HepG2 (cell line): ENCODE measurements around the gene RNU1-2. TPM values are rescaled to one million over a fixed set of nuclear protein-coding genes. Genes with fewer than 3 reads are reported as not detected.

ENCODE experiments used
- microRNA-seq: library from miRNA; unstranded; fragments of <30 nt; microRNA quantifications from one replicate; pipeline ENCODE4, GENCODE V29; 2020
- polyA plus RNA-seq, 8 experiments: library from polyadenylated mRNA; depleted of rRNA in 3 of 8; stranded (reverse) in 7 of 8; unstranded in 1 of 8; fragments of >200 nt; fragmentation: Illumina TruSeq in 4 of 8; extraction: Trizol in 4 of 8; gene quantifications; 2 replicates each; pipeline versions ENCODE4 v1.2.1 to v1.2.3, GENCODE V29; 2011 to 2016; ENCODE audit warnings: low read depth in 4 of 8, missing spikeins in 1 of 8, mixed read lengths in 1 of 8; ENCODE audit not compliant: insufficient read depth in 1 of 8
- small RNA-seq, 3 experiments: library from RNA; depleted of rRNA; stranded (forward); fragments of <200 nt; gene quantifications; one replicate each; pipeline ENCODE3, GENCODE V24; 2012; ENCODE audit warnings: low read depth in 2 of 3, low replicate concordance in 1 of 3; ENCODE audit not compliant: insufficient read length in 3 of 3, insufficient read depth in 2 of 3
- total RNA-seq, 5 experiments: library from RNA; depleted of rRNA; stranded (reverse); fragments of >200 nt; fragmentation: Illumina TruSeq; extraction: Trizol; gene quantifications; 2 replicates each; pipeline ENCODE4 v1.2.3, GENCODE V29; 2016; ENCODE audit warnings: low read depth in 1 of 5

The RNU1-2 gene
- total and polyA plus RNA-seq, 2 of the 13 experiments (the other 11 are each of a cell fraction or from before 2014, with no cell fraction given), result under 0.01 to 11,018 TPM

Small RNA genes lying within 50 kb of the gene (microRNA-seq; reads per million reads assigned to microRNA genes)
- not detected for gene MIR3675

Small RNA genes lying within 50 kb of the gene (small RNA-seq; reads per million reads assigned to genes)
- gene MIR3675 (0 reads per million in 3 experiments), gene RNU1-2 (0 reads per million in 3 experiments), gene RNU1-5P (0 reads per million in 3 experiments)

Other genes starting within 250 kb of the RNU1-2 start
- gene RNU1-3, start 229.0 kb upstream of the RNU1-2 start, total RNA-seq (2016; rRNA removed; fragmentation: Illumina TruSeq; extraction: Trizol), result 859 and 11,018 TPM in 2 replicates
- under 0.01 TPM in 2 replicates for gene RNU1-3, start 229.0 kb upstream of the RNU1-2 start, polyA plus RNA-seq (2011; rRNA removed)
- 859 and 11,018 TPM in 2 replicates for gene RNU1-4, start 155.5 kb upstream of the RNU1-2 start, total RNA-seq (2016; rRNA removed; fragmentation: Illumina TruSeq; extraction: Trizol)
- under 0.01 TPM in 2 replicates for gene RNU1-4, start 155.5 kb upstream of the RNU1-2 start, polyA plus RNA-seq (2011; rRNA removed)
- 2.6 and 7.8 TPM in 2 replicates for gene CROCC, start 26.0 kb downstream of the RNU1-2 start, total RNA-seq (2016; rRNA removed; fragmentation: Illumina TruSeq; extraction: Trizol)
- 15.5 and 16.6 TPM in 2 replicates for gene CROCC, start 26.0 kb downstream of the RNU1-2 start, polyA plus RNA-seq (2011; rRNA removed)
- gene MFAP2, start 84.6 kb downstream of the RNU1-2 start, total RNA-seq (2016; rRNA removed; fragmentation: Illumina TruSeq; extraction: Trizol), result 0.21 and 1.1 TPM in 2 replicates
- gene MFAP2, start 84.6 kb downstream of the RNU1-2 start, polyA plus RNA-seq (2011; rRNA removed), result 1.4 and 2.1 TPM in 2 replicates
- gene ATP13A2, start 115.9 kb downstream of the RNU1-2 start, total RNA-seq (2016; rRNA removed; fragmentation: Illumina TruSeq; extraction: Trizol), result 14.4 and 16.2 TPM in 2 replicates
- 13.2 and 20.1 TPM in 2 replicates for gene ATP13A2, start 115.9 kb downstream of the RNU1-2 start, polyA plus RNA-seq (2011; rRNA removed)
- 142 and 174 TPM in 2 replicates for gene SDHB, start 158.1 kb downstream of the RNU1-2 start, total RNA-seq (2016; rRNA removed; fragmentation: Illumina TruSeq; extraction: Trizol)
- 110 and 136 TPM in 2 replicates for gene SDHB, start 158.1 kb downstream of the RNU1-2 start, polyA plus RNA-seq (2011; rRNA removed)
- gene PADI2, start 223.5 kb downstream of the RNU1-2 start, total RNA-seq (2016; rRNA removed; fragmentation: Illumina TruSeq; extraction: Trizol), result not detected in 2 replicates
- gene PADI2, start 223.5 kb downstream of the RNU1-2 start, polyA plus RNA-seq (2011; rRNA removed), result not detected in 2 replicates